SJCRH30 (cell line): ENCODE results near the gene LRRC8E. TPM values are rescaled to one million over a fixed set of nuclear protein-coding genes. Genes with fewer than 3 reads are reported as not detected.
A peak's percentile ranks its signal among the peaks of the same experiment; 100 is the strongest.

Experiments
- DNase-seq, 2 experiments: peaks; one replicate each; pipeline ENCODE4 v3.0.0-alpha.2; 2015 to 2020
- H3K27ac ChIP-seq: fragments of 250-450 bp; sonication (Bioruptor Pico); 2 replicates; pipeline ENCODE4 v1.5.1; 2020; ENCODE audit warnings: mild to moderate bottlenecking, moderate library complexity
- H3K27me3 ChIP-seq: fragments of 250-450 bp; sonication (Bioruptor Pico); 2 replicates; pipeline ENCODE4 v1.5.1; 2020; ENCODE audit warnings: mild to moderate bottlenecking, moderate library complexity
- H3K36me3 ChIP-seq: fragments of 250-450 bp; sonication (Bioruptor Pico); 2 replicates; pipeline ENCODE4 v1.5.1; 2020; ENCODE audit warnings: mild to moderate bottlenecking, moderate library complexity
- H3K4me1 ChIP-seq: fragments of 250-450 bp; sonication (Bioruptor Pico); 2 replicates; pipeline ENCODE4 v1.5.1; 2020; ENCODE audit warnings: mild to moderate bottlenecking, moderate library complexity
- H3K4me3 ChIP-seq: fragments of 250-450 bp; sonication (Bioruptor Pico); 2 replicates; pipeline ENCODE4 v1.5.1; 2020; ENCODE audit warnings: mild to moderate bottlenecking, moderate library complexity
- H3K9me3 ChIP-seq: fragments of 250-450 bp; sonication (Bioruptor Pico); replicated peaks from 2 replicates; pipeline ENCODE4 v1.5.1; 2020; ENCODE audit warnings: mild to moderate bottlenecking, moderate library complexity
- total RNA-seq: library from RNA; depleted of rRNA; stranded (reverse); fragments of >200 nt; shearing (Covaris generic); gene quantifications from 2 replicates; pipeline ENCODE4 v1.2.3, GENCODE V29; 2014

The LRRC8E gene
- total RNA-seq, 1 experiment from 2014 or later: 0.04 TPM

GRCh38 chr19:7918615-7919421, 30.5 kb downstream of the LRRC8E start:
- Histone ChIP-seq H3K4me1 (no peaks in the 10 kb centered on the region), H3K9me3 (no peaks in the 10 kb centered on the region), H3K27me3 (no peaks in the 10 kb centered on the region; the same call in 1 of the 2 replicates), H3K27ac (no peak overlapping the region), H3K36me3 (no peaks in the 10 kb centered on the region), H3K4me3 (no peak overlapping the region)
- no peak for DNase-seq

DNA sequence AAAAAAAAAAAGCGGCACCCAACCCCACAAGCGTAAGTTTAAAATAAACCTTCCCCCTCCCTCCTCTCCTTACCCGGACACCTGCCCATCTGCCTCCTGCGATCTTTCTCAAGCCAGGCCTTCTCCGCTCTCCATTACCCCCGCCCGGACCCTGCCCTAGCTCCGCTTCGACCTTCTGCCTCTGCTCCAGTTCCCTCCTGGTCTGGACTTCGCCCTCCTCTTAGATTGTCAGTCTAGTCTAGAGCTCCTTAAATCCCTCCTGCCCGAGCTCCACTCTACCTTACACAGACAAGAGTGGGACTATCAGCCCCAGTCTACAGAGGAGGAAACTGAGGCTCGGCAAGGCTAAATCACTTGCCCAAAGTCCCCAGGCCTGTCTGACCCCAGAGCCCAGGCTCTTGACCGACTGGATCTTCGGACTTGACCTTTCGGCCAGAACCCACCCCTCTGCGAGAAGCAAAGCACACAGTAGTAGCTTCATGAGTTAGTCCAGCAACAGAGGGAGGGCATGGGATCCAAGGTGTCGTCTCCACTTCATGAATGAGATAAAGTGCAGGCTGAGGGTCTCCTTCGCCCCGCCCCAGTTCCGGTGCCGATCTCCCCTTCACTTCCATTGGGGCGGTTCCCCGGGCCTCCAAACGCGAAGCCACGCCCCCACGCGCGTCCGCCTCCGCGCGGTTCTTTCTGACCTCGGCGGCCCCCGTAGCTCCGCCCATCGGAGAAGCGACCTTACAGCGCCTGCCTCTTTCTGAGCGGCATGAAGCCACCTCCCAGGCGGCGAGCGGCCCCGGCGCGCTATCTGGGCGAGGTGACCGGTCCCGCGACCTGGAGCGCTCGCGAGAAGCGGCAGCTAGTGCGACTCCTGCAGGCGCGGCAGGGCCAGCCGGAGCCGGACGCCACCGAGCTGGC, 31.6 kb downstream of the LRRC8E start, which contains the start of gene SNAPC2:
SNAPC2 (plus strand) TSS at position 729 of the 909 bp plus-strand sequence; CDS start at position 758, 29 bp downstream.
- no peaks in the 10 kb centered on the region for H3K4me1 ChIP-seq
- H3K27ac ChIP-seq: peak within 1 kb of the TSS; percentile 47
- H3K27me3 ChIP-seq: no peaks in the 10 kb centered on the region; the same call in 1 of the 2 replicates
- no peaks in the 10 kb centered on the region for H3K36me3 ChIP-seq
- peak within 1 kb of the TSS; percentile 70 for H3K4me3 ChIP-seq
- DNase-seq: peak; percentile 96 to 97
- no peaks in the 10 kb centered on the region for H3K9me3 ChIP-seq

DNA sequence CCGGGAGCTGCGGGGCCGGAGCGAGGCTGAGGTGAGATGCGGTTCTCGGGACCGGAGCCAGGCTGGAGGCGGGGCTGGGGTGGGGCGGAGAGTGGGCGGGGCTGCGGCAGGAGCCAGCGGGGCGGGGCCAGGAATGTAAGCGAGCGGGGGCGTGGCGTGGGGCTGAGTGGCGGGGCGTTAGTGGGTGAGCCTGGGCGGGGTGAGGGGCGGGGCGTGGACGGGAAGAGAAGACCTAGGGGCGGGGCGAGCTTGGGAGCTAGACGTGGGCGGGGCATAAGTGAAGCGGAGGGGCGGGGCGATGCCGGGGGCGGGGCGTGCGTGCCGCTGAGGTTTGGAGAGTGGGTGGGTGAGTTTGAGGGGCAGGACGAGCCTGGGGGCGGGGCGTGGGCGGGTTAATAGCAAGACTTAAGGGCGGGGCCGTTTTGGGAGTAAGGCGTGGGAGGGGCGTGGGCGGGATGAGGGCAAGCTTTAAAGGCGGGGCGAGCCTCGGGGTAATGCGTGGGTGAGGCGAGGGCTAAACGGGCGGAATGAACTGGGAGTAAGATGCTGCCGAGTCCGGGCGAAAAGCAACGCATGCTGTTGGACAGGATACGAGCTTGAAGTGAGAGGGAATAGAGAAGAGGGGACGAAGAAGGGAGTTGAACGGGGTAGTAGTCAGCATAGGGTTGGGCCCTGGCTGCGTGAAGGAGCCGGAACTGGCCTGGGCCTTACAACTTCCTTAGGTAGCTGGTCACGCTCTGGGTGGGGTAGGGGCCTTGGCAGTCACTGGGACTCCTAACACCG, 32.4 kb downstream of the LRRC8E start:
- peak; percentile 98 to 99 for DNase-seq
- H3K36me3 ChIP-seq: no peaks in the 10 kb centered on the region
- H3K27me3 ChIP-seq: no peaks in the 10 kb centered on the region; the same call in 1 of the 2 replicates
- H3K9me3 ChIP-seq: no peaks in the 10 kb centered on the region
- peak overlapping the region; percentile 47 for H3K27ac ChIP-seq
- H3K4me3 ChIP-seq: peak overlapping the region; percentile 70
- H3K4me1 ChIP-seq: no peaks in the 10 kb centered on the region

DNA sequence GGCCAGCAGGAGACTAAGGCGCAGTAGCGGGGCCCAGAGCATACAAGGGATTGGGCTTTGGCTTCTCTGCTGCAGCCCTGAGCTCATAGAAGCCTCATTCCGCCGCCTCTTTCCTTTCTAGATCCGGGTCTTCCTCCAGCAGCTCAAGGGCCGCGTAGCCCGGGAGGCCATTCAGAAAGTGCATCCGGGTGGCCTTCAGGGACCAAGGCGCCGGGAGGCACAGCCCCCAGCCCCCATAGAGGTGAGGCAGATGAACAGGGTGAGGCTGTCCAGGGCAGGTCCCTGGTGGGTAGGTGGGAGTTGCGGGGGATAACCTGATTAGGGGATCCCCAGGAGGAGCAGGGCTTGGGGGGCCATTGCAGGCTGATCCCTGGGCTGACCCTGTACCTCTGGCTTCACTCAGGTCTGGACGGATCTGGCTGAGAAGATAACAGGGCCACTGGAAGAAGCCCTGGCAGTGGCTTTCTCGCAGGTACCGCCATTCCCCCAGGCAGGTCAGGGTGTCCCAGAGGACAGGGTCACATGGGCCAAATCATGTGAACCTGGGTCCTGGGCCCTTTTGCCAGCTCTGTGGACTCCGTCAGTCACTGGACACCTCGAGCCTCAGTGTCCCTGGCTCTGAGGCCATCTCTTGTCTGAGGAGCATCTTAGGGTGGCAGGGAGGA, 33.1 kb downstream of the LRRC8E start:
- Histone ChIP-seq H3K27ac (peak overlapping the region; percentile 35; the same call in 1 of the 2 replicates), H3K27me3 (no peaks in the 10 kb centered on the region), H3K4me3 (peak overlapping the region; percentile 63), H3K9me3 (no peaks in the 10 kb centered on the region), H3K4me1 (peaks cover 3% of the 10 kb centered on the region; the same call in 1 of the 2 replicates), H3K36me3 (no peaks in the 10 kb centered on the region)
- no peak for DNase-seq

DNA sequence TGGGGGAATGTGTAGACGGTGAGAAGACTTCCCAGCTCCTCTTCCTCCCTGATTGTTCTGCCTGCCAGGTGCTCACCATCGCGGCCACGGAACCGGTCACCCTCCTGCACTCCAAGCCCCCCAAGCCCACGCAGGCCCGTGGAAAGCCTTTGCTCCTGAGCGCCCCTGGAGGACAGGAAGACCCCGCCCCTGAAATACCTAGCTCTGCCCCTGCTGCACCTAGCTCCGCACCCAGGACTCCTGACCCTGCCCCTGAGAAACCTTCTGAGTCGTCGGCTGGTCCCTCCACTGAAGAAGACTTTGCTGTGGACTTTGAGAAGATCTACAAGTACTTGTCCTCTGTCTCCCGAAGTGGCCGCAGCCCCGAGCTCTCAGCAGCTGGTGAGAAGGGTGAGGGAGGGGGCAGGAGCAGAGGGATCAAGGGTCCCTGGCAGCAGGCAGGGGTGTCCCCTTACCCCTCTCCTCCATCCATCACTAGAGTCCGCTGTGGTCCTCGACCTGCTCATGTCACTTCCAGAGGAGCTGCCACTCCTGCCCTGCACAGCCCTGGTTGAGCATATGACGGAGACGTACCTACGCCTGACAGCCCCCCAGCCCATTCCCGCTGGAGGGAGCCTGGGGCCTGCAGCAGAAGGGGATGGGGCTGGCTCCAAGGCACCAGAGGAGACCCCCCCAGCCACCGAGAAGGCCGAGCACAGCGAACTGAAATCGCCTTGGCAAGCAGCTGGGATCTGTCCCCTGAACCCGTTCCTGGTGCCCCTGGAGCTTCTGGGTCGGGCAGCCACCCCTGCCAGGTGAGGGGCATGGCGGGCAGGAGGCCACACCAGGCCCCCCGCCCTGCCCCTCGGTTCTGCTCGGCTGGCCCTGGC, 33.9 kb downstream of the LRRC8E start:
- Histone ChIP-seq H3K9me3 (no peaks in the 10 kb centered on the region), H3K4me1 (peaks cover 4% of the 10 kb centered on the region; the same call in 1 of the 2 replicates), H3K27ac (no peak overlapping the region), H3K36me3 (no peaks in the 10 kb centered on the region), H3K4me3 (no peak overlapping the region), H3K27me3 (no peaks in the 10 kb centered on the region)
- DNase-seq: no peak

- Histone ChIP-seq H3K4me3 (no peak overlapping the region), H3K9me3 (no peaks in the 10 kb centered on the region), H3K4me1 (peaks cover 4% of the 10 kb centered on the region; the same call in 1 of the 2 replicates), H3K27ac (no peak overlapping the region), H3K27me3 (no peaks in the 10 kb centered on the region), H3K36me3 (no peaks in the 10 kb centered on the region)
- DNase-seq: no peak
Measured at GRCh38 chr19:7922836-7923195, 34.5 kb downstream of the LRRC8E start.

DNA sequence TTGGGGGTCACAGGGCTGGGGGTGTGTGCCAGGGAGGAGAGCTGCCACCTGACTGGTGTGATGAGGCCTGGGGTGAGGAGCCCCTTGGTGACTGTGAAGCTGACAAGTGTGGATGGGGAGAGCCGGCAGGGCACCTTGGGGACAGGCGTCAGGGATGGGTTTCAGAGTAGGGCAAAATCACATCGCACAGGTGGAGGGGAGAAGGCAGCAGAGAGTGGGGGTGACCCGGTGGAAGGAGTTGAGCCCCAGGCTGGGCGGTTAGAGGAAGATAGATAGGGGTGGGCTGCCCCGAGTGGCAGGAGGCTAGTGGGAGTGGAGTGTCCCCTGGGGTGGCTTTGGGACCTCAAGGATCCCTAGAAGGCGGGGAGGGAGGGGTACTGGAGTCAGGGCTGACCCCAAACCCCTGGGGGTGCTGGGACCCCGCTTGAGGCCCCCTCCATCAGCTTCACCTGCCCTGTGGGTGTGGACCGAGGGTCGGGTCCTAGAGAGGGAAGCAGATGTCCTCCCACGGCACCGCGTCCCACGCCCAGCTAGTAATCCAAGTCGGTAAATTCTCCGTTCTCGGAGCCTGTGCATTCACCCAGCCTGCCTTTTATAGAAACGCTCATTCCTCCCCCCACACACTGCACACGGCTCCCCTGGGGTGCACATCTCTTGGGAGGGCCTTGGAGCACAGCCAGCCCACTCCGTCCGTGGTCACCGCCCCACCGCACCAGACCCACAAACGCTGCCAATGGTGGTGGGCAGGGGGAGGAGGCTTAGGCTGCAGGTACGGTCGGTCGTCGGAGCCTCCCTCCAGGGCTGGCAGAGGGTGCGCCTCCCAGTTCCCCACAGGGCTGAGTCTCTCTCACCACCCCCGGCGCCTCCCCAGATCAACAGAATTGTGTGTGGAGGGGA, 35.2 kb downstream of the LRRC8E start:
- no peak for DNase-seq
- Histone ChIP-seq H3K27me3 (no peaks in the 10 kb centered on the region), H3K36me3 (no peaks in the 10 kb centered on the region), H3K4me3 (no peak overlapping the region), H3K27ac (no peak overlapping the region), H3K4me1 (peaks cover 4% of the 10 kb centered on the region; the same call in 1 of the 2 replicates), H3K9me3 (no peaks in the 10 kb centered on the region)

- Histone ChIP-seq H3K4me3 (no peak overlapping the region), H3K4me1 (peaks cover 8% of the 10 kb centered on the region; the same call in 1 of the 2 replicates), H3K27ac (no peak overlapping the region), H3K36me3 (no peaks in the 10 kb centered on the region), H3K27me3 (no peaks in the 10 kb centered on the region), H3K9me3 (no peaks in the 10 kb centered on the region)
- no peak for DNase-seq
Measured at GRCh38 chr19:7924241-7924640, 35.9 kb downstream of the LRRC8E start.

- DNase-seq: no peak
- Histone ChIP-seq H3K36me3 (no peaks in the 10 kb centered on the region), H3K9me3 (no peaks in the 10 kb centered on the region), H3K27me3 (no peaks in the 10 kb centered on the region), H3K4me1 (peaks cover 8% of the 10 kb centered on the region; the same call in 1 of the 2 replicates), H3K4me3 (peak overlapping the region; percentile 55; the same call in 1 of the 2 replicates), H3K27ac (no peak overlapping the region)
Measured at GRCh38 chr19:7924651-7925170, 36.4 kb downstream of the LRRC8E start.

- peak; percentile 84 to 91 for DNase-seq
- Histone ChIP-seq H3K36me3 (no peaks in the 10 kb centered on the region; the same call in 1 of the 2 replicates), H3K27ac (no peak overlapping the region), H3K4me3 (peak overlapping the region; percentile 55), H3K9me3 (no peaks in the 10 kb centered on the region), H3K27me3 (no peaks in the 10 kb centered on the region), H3K4me1 (peaks cover 8% of the 10 kb centered on the region; the same call in 1 of the 2 replicates)
Measured at GRCh38 chr19:7925171-7925851, 37.0 kb downstream of the LRRC8E start.

- Histone ChIP-seq H3K36me3 (no peaks in the 10 kb centered on the region; the same call in 1 of the 2 replicates), H3K4me1 (peaks cover 8% of the 10 kb centered on the region; the same call in 1 of the 2 replicates), H3K4me3 (peak within 1 kb of the TSS; percentile 55), H3K9me3 (no peaks in the 10 kb centered on the region), H3K27me3 (no peaks in the 10 kb centered on the region), H3K27ac (no peak within 1 kb of the TSS)
- DNase-seq: peak; percentile 65 to 70
Measured at GRCh38 chr19:7926021-7926726, 37.9 kb downstream of the LRRC8E start, which contains the start of gene CTXN1. TSS of gene CTXN1 (minus strand) at chr19:7926135. CDS start at chr19:7925538, 597 bp downstream.
